SK-N-SH treated with all-trans-retinoic acid at 6 μM for 48 hours (cell line): ENCODE data around the gene RNU7-1.

Source experiments
- ARNTL ChIP-seq: fragments of 450-650 bp; formaldehyde crosslinking; IDR thresholded peaks from 2 replicates; pipeline ENCODE4 v1.5.0; 2020; ENCODE audit warnings: low read depth, mild to moderate bottlenecking, moderate library complexity, borderline replicate concordance
- RARB ChIP-seq: fragments of 250-450 bp; sonication (Bioruptor Pico); IDR thresholded peaks from 2 replicates; pipeline ENCODE4 v1.8.0; 2021; ENCODE audit warnings: mild to moderate bottlenecking, moderate library complexity
- ZC3H10 ChIP-seq: fragments of 250-450 bp; sonication (Bioruptor Pico); IDR thresholded peaks from 2 replicates; pipeline ENCODE4 v1.5.1; 2021; ENCODE audit warnings: mild to moderate bottlenecking, moderate library complexity
- TF ChIP-seq, protein P1 (sequence below): fragments of 250-450 bp; sonication (Bioruptor Pico); IDR thresholded peaks from 2 replicates; pipeline ENCODE4 v1.5.1; 2020; ENCODE audit warnings: low read depth, mild to moderate bottlenecking, moderate library complexity

DNA sequence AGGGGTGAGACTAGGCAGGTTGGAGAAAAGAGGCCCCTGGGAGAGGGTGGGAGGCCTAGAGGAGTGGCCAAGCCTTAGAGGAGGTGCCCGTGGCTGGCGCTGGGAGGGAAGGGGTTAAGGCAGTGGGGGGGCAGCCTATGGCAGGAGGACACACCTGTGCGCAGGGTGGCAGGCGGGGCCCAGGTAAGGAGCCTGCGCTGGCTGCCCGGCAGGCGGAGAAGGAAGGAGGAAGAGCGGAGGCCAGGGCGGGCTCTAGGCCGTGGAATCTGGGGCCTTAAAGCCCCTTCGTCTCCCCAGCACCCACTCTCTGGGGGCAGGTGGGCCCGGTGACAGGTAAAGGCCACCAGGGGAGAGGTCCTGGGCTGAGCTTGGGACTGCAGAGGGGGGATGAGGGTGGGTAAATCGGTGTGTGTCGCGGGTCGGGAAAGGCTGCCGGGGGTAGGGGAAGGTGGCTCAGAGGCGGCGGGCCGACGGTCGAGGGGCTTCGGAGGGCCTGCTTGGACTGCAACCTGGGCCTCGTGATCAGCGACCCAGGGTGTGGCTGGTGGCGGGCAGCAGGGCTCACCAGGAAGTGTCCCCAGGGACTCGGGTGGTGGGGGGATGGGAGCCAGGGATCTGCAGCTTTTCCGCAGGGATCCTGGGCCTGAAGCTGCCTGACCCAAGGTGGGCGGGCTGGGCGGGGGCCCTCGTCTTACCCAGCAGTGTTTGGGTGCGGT is 19.6 kb downstream of the RNU7-1 start:
- TF ChIP-seq ARNTL (no peak), RARB (CRISPR knock-in tag) (no peak), ZC3H10 (CRISPR knock-in tag) (no peak)
- TF ChIP-seq, protein P1, sequence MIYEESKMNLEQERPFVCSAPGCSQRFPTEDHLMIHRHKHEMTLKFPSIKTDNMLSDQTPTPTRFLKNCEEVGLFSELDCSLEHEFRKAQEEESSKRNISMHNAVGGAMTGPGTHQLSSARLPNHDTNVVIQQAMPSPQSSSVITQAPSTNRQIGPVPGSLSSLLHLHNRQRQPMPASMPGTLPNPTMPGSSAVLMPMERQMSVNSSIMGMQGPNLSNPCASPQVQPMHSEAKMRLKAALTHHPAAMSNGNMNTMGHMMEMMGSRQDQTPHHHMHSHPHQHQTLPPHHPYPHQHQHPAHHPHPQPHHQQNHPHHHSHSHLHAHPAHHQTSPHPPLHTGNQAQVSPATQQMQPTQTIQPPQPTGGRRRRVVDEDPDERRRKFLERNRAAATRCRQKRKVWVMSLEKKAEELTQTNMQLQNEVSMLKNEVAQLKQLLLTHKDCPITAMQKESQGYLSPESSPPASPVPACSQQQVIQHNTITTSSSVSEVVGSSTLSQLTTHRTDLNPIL, result no peak
